Stomach (tissue), 9 donors: ENCODE results near the gene MACROD1. TPM values are rescaled to one million over a fixed set of nuclear protein-coding genes. Genes with fewer than 3 reads are reported as not detected.

ENCODE experiments used
- DNase-seq, 2 donors: peaks; one replicate each; pipeline versions ENCODE4 v3.0.0 to v3.0.0-alpha.2; 2013 to 2019
- H3K27ac ChIP-seq, 5 donors: fragments of 200-600 bp in 4 of 5; sonication (generic) in 4 of 5; one replicate each; pipeline ENCODE4 v1.5.1; 2013 to 2019; ENCODE audit warnings: mild to moderate bottlenecking in 1 of 5, moderate library complexity in 1 of 5
- H3K27me3 ChIP-seq, 3 donors: fragments of 200-600 bp; sonication (generic); one replicate each; pipeline ENCODE4 v1.5.1; 2017 to 2019; ENCODE audit warnings: mixed run types in 1 of 3
- H3K36me3 ChIP-seq, 4 donors: fragments of 200-600 bp; sonication (generic); 1 replicate in 3 of 4; 2 replicates in 1 of 4; pipeline ENCODE4 v1.5.1; 2016 to 2019
- H3K4me1 ChIP-seq, 4 donors: fragments of 200-600 bp; sonication (generic); one replicate each; pipeline ENCODE4 v1.5.1; 2016 to 2019
- H3K4me3 ChIP-seq, 4 donors: fragments of 200-600 bp; sonication (generic) in 3 of 4; one replicate each; pipeline ENCODE4 v1.5.1; 2016 to 2019; ENCODE audit warnings: mild to moderate bottlenecking in 1 of 4
- H3K9me3 ChIP-seq, 4 donors: fragments of 200-600 bp; sonication (generic); one replicate each; pipeline ENCODE4 v1.5.1; 2016 to 2019
- EP300 ChIP-seq: sonication (generic); formaldehyde crosslinking; IDR thresholded peaks from one replicate; pipeline ENCODE4 v1.6.1; 2017; ENCODE audit warnings: antibody characterized with exemption
- POLR2A ChIP-seq, 4 donors: fragments of 450-650 bp; IDR thresholded peaks; one replicate each; pipeline ENCODE4 v1.6.1; 2016; ENCODE audit warnings: antibody characterized with exemption in 4 of 4, control low read depth in 2 of 4, mild to moderate bottlenecking in 1 of 4, moderate library complexity in 1 of 4
- POLR2AphosphoS5 ChIP-seq, 3 donors: sonication (generic); formaldehyde crosslinking; IDR thresholded peaks; one replicate each; pipeline ENCODE4 v1.6.1; 2016; ENCODE audit warnings: antibody characterized with exemption in 3 of 3
- WGBS, 5 donors: extraction: QIAGEN DNeasy Blood & Tissue Kit in 3 of 5; methylation state at CpG; one replicate each; pipeline versions ENCODE4 v1.1.5 to v1.1.7; 2013 to 2018; 5-methylcytosine and 5-hydroxymethylcytosine counted together
- intact Hi-C: fragments of 100-400 bp; cut with DNase I; formaldehyde crosslinking; loops from one replicate; pipeline ENCODE4 v1.15.1; 2023; ENCODE audit warnings: low total_unique reads
- polyA plus RNA-seq, 3 donors: library from polyadenylated mRNA; stranded (reverse); fragments of 200-250 nt; gene quantifications; one replicate each; pipeline ENCODE4 v1.2.3, GENCODE V29; 2013
- total RNA-seq, 5 donors: library from RNA; depleted of rRNA; stranded (reverse); fragments of >200 nt; gene quantifications; one replicate each; pipeline versions ENCODE4 v1.1.0 to v1.2.3, GENCODE V29; 2014 to 2016
- TF ChIP-seq, protein P1 (sequence below), 7 experiments: fragments of 450-650 bp in 4 of 7; fragments of 200-600 bp in 3 of 7; sonication (generic) in 3 of 7; IDR thresholded peaks; one replicate each; pipeline ENCODE4 v1.5.1; 2016 to 2019; ENCODE audit warnings: antibody characterized with exemption in 7 of 7, control low read depth in 2 of 7, mild to moderate bottlenecking in 1 of 7
- donor health status: healthy with polysubstance abuse.
- donor health status: Bipolar disorder and iron deficiency.
- donor health status: healthy.

Gene MACROD1
- total and polyA plus RNA-seq, 8 donors, result 18.0 to 283 (median 47.4) TPM

DNA sequence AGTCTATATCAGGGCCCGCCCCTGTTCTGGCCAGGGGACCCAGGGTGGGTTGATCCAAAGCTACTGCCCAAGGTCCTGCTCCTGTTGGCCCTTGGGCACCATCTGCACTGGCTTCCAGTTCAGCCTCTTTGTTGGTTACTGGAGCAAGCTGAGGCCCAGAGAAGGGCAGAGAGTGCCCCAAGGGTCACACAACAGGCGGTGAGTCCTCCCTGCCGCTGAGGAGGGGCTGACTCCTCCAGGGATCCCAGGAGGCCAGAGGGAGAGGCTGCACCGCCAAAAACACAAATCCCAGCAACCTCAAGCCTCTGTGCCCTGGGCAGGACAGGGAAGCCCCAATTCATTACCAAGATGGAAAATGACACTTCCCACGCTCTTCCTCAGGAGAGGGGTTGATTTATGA lies 61.3 kb downstream of the MACROD1 start:
- 88 to 95% (median 91%) methylated on average over 2 to 5 of the region's 5 CpGs for WGBS, 5 donors

DNA sequence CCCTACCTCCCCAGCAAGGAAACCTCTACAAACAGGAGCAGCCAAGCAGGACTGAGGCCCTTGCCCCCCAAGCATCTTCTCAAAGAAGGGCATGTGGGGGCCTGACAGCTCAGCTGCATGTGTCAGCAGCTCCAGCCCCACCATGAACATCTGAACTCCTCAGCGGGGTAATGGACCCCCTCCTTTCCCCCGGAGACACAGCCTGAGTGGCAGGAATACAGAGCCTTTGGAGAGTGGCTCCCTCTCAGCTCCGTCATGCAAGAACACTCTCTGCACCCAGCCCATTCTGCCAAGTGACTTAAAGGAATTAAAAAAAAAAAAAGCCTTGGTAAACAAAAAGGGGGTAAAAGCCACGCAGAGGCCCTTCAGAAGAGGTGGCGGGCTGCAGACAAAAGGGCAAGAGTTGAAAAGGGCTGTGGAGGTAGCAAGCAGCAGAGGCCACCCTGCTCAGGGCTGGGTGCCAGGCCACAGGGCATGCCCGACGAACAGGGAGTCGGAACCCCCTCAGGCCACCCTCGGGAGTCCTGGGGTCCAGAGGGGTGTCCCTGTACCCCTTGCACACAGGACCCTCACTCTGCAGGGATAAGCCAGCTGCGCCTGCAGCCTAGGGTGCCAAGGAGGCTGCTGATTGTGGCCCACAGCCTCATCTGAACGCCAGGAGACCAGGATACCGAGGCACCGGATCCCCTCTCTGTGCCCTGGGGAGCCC lies 62.5 kb downstream of the MACROD1 start:
- H3K36me3 ChIP-seq, result no peaks in the 10 kb centered on the region
- no peak overlapping the region for H3K27ac ChIP-seq
- H3K4me3 ChIP-seq, result no peak overlapping the region
- intact Hi-C loops, result no loop called here
- DNase-seq, result no peak
- no peak for TF ChIP-seq EP300
- no peak for TF ChIP-seq POLR2AphosphoS5 (IDR thresholded peaks at IDR 0.05)
- TF ChIP-seq POLR2A (IDR thresholded peaks at IDR 0.05), result no peak
- TF ChIP-seq, protein P1, sequence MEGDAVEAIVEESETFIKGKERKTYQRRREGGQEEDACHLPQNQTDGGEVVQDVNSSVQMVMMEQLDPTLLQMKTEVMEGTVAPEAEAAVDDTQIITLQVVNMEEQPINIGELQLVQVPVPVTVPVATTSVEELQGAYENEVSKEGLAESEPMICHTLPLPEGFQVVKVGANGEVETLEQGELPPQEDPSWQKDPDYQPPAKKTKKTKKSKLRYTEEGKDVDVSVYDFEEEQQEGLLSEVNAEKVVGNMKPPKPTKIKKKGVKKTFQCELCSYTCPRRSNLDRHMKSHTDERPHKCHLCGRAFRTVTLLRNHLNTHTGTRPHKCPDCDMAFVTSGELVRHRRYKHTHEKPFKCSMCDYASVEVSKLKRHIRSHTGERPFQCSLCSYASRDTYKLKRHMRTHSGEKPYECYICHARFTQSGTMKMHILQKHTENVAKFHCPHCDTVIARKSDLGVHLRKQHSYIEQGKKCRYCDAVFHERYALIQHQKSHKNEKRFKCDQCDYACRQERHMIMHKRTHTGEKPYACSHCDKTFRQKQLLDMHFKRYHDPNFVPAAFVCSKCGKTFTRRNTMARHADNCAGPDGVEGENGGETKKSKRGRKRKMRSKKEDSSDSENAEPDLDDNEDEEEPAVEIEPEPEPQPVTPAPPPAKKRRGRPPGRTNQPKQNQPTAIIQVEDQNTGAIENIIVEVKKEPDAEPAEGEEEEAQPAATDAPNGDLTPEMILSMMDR (IDR thresholded peaks at IDR 0.05), result no peak
- 41 to 75% (median 71%) methylated on average over 9 to 13 of the region's 13 CpGs for WGBS, 5 donors
- H3K4me1 ChIP-seq, result peaks cover 0 to 12% (median 0%) of the 10 kb centered on the region in 4 donors
- H3K27me3 ChIP-seq, result no peaks in the 10 kb centered on the region
- H3K9me3 ChIP-seq, result no peaks in the 10 kb centered on the region

More for the DNA sequence above, 61.3 kb downstream of the MACROD1 start:
- H3K27ac ChIP-seq, result no peak overlapping the region
- DNase-seq, result no peak
- no peaks in the 10 kb centered on the region for H3K36me3 ChIP-seq
- TF ChIP-seq, protein P1 (IDR thresholded peaks at IDR 0.05), result no peak
- no peak for TF ChIP-seq EP300
- TF ChIP-seq POLR2A (IDR thresholded peaks at IDR 0.05), result no peak
- no peak for TF ChIP-seq POLR2AphosphoS5 (IDR thresholded peaks at IDR 0.05)
- no peak overlapping the region for H3K4me3 ChIP-seq
- H3K27me3 ChIP-seq, result no peaks in the 10 kb centered on the region
- intact Hi-C loops, result no loop called here
- H3K9me3 ChIP-seq, result no peaks in the 10 kb centered on the region
- H3K4me1 ChIP-seq, result peaks cover 0 to 11% (median 0%) of the 10 kb centered on the region in 4 donors

DNA sequence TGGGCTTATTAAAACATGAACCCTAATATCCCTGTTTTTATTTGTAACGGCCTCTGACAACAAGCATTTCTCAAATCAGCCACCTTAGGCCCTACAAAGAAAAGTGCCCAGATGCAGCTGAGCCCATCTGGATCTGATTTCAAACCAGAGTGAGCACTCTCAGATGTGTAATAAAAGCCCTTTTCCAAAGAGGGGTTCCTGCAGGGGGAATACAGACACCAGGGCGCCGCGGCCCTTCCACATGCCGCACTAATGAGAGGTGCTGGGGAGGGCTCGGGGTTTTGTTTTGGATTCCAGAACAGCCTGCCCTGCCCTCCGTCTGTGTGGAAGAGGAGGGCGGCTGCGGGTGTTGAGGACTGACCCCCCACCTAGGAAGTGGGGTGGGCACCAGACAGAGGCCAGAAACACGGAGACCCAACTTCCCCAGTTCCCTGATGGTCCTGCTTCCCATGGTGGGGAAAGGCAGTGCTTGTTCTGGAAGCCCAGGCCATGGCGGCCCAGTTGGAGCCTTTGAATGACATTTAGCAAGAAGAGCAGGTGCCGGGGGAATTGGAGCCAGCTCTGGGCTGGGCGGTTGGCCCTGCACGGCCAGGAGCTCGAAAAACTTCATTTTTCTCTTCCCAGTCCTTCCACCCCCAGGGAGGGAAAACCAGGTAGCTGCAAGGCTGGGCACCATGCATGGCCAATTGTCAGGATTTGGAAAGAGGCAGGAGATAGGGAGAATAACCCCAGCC lies 63.7 kb downstream of the MACROD1 start:
- Histone ChIP-seq H3K27ac (no peak overlapping the region), H3K4me1 (peaks cover 0 to 23% (median 0%) of the 10 kb centered on the region in 4 donors), H3K27me3 (no peaks in the 10 kb centered on the region), H3K9me3 (no peaks in the 10 kb centered on the region), H3K4me3 (no peak overlapping the region), H3K36me3 (no peaks in the 10 kb centered on the region)
- 90 to 95% (median 92%) methylated on average over 13 to 15 of the region's 15 CpGs for WGBS, 5 donors
- TF ChIP-seq POLR2AphosphoS5 (IDR thresholded peaks at IDR 0.05) (no peak), EP300 (no peak), POLR2A (IDR thresholded peaks at IDR 0.05) (no peak)
- TF ChIP-seq, protein P1 (IDR thresholded peaks at IDR 0.05), result no peak
- intact Hi-C loops, result no loop called here
- DNase-seq, result no peak

DNA sequence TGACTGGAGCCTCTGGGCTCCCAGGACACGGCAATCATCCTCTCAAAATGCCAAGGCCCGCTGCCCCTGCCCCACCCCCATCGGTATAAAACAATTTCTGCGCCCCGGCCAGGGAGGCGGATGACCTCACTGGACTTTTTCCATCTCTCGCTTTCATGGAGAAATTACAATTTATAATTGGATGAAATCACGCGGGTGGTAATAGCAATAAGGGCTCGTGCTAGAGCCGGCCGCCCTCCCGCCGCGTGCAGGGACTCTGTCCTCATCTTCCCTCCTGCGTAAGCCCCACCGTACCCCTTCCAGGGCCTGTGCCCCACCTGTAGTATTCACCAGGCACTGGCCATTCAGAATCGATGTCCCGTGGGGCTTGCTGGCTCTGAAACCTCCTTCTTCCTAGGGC lies 64.5 kb downstream of the MACROD1 start:
- Histone ChIP-seq H3K4me1 (peaks cover 0 to 26% (median 2%) of the 10 kb centered on the region in 4 donors), H3K9me3 (no peaks in the 10 kb centered on the region), H3K27me3 (no peaks in the 10 kb centered on the region), H3K4me3 (no peak overlapping the region), H3K27ac (no peak overlapping the region), H3K36me3 (no peaks in the 10 kb centered on the region)
- TF ChIP-seq, protein P1 (IDR thresholded peaks at IDR 0.05), result no peak
- no peak for TF ChIP-seq POLR2AphosphoS5 (IDR thresholded peaks at IDR 0.05)
- no peak for TF ChIP-seq POLR2A (IDR thresholded peaks at IDR 0.05)
- TF ChIP-seq EP300, result no peak
- intact Hi-C loops, result no loop called here
- no peak for DNase-seq
- 90 to 96% (median 95%) methylated on average over 19 of the region's 19 CpGs for WGBS, 5 donors
